ENCODE data around the gene RAI14.
"Not testable (repeated sequence)": the region's sequence is repeated elsewhere in the genome, so short reads cannot be mapped to it uniquely, and the experiment has no call there.

The RAI14 gene

DNA sequence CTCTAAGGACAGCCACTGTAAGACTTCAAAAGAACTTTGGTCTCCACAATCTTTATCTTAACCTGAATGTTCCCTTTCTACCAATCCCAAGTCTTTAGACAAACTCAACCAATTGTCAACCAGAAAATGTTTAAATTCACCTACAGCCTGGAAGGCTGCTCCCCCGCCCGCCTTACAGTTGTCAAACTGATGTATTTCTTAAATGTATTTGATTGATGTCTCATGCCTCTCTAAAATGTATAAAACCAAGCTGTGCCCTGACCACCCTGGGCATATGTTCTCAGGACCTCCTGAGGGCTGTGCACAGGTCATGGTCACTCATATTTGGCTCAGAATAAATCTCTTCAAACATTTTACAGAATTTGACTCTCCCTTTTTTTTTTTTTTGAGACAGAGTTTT is 45.3 kb downstream of the RAI14 start:
- not testable (repeated sequence) for DNase-seq

DNA sequence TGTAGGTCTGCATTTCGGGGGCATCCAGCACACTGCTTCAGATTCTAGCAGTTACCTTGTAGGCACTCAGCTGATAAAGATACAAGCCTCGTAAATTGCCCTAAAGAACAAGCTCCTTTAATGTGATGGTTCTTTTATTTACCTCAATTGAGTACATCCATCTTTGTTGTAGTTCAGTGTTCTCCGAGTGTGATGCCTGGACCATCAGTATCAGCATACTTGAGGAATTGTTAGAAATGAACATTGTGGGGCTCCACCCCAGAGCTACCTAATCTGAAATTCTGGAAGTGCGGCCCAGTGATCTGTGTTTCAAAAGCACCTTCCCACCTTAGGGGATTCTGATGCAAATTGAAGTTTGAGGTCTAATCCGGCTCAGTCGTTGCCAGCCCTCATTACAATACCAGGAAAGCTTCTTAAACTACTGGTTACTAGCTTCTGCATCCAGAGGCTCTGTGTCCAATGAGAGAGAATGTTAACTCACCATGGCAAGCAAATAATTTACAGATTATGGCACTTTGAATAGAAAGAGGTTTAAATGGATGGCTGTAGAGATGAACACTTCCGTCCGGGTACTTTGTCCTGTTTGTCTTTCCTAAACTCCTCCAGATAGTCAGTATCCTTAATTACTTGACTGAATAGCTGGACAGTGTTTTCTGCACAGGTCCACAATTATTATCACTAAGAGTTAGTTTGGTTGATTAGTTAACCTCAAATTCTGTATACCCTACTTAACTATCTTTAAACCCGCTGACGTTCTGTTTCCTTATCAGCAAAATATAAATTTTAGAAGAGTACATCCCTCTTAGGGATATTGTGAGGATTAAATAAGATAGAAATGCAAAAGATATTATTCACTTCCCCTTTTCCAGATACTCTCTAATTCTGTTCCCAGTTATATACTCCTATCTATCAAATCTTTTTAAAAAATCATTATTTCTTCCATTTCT is 47.9 kb downstream of the RAI14 start:
- no peak for DNase-seq

DNA sequence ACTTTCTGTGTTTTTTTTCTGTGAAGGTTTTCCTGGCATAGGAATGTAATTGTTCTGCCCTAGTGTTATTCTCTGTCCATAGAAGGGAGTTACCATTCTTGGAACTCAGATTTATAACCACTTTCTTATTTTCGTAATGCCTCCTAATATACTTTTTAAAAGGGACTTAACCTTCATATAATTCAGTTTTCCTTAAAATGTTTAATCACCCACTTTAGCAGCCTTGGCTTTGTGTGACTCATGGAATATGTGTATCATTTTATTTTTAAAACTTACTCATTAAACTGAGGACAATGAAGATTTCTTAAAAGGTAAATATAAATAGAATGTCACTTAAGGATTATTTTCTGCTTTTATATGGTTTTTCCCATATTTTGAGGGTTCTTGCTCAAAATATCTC is 50.0 kb downstream of the RAI14 start:
- no peak for DNase-seq

DNA sequence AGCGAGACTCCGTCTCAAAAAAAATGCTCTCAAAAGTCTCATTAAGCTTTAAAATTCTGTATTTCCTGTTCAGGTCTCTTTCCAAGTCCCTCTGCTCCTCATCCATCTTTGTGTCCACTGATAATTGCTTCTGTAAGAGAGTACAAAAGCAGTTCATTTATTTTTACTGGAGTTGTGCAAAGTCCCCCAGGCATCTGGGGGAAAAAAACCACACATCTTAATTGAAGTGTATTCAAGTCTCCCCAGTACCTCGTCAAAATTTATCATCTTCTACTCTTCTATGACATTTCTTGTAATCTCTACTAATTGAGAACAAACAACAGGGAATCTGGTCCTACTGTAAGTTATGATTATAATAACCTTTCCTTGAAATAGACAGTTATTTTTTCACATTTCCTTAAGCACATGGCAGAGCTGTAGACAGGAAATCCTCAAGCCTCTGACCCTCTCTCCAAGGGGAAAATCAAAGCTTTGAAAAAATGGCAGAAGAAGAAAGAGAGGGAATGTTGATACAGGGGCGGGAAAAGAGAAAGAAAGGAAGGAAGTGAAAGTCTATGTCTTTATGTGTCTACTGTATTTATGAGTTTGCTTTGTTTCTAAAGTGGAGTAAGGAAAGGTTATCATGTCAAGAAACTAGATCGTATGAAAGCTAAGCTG is 51.5 kb downstream of the RAI14 start:
- DNase-seq: no peak

DNA sequence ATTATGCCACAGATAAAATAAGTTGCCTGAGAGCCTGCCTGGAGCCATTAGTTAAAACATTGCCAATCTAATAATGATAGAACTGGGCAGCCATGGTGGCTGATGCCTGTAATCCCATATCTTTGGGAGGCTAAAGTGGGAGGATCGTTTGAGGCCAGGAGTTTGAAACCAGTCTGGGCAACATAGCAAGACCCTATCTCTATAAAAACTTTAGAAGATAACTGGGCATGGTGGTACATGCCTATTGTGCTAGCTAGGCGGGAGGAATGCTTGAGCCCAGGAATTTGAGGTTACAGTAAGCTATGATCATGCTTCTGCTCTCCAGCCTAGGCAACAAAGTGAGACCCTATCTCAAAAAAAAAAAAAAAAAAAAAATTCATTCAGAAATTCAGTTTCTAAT is 52.6 kb downstream of the RAI14 start:
- no peak for DNase-seq

DNA sequence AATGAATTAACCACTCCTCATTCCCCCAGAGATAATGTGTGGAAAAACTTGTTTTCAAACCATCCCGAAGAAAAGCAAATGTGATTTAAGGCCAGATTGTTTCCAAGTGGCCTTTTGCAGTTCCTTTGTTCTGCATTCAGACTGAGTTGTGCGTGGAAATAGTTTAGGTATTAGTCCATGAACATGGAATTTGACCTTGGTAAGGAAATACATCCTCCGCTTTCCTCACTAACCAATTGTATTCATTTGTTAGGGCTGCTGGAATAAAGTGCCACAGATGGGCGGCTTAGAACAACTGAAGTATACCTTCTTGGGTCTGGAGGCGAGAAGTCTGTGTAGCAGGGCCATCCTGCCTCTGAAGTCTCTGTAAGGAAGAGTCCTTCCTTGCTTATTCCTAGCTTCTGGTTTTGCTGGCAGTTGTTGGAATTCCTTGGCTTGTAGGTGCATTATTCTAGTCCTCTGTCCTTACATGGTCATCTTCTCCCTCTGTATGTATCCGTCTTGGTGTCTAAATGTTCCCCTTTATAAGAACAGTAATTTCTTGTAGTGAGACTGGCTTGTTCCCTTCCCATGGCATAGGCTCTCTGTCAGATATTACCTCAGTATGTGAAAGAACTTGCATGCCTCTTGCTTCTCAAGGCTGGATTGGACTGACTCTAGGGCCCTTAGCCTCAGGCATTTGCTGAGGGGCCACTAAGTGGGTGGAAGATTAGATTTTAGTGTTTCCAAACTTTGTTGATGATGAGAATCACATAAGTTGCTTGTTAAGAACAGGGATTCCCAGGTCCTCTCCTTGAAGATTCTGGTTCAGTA is 53.9 kb downstream of the RAI14 start:
- DNase-seq: no peak

DNA sequence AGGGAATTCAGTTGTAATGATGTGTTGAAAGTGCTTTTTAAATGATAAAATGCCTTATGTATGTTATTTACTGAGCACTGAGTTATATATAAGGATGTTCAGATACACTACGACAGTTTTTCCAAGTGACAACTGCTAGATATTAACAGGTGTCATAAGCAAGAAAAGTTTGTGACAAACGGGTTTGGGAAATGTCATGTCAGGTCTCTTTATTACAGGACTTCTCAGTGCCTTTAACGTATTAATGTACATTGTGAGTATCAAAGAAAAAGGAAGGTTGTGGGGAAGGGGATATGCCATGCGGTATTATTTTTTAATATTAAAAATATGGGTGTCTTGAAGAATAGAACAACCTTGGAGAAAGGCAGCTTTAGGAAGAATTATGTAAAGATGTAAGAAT is 56.4 kb downstream of the RAI14 start:
- no peak for DNase-seq

DNA sequence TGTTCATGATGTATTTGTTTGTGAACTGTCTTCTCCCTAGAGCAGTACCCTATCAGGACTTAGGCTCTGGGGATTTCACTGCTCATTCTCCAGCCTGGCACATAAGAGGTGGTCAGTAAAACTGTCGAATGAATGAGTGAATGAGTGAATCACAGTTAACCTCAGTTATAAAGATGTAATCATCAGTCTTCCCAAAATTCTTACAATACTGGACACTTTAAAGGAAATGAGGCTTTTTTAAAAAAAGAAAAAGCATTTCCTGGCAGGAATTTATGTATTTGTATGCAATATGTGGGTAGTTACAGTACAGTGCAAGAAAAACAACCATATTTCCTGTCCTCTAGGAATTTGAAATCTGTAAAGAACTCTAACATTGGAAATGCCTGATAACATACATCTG is 59.6 kb downstream of the RAI14 start:
- DNase-seq: no peak

DNA sequence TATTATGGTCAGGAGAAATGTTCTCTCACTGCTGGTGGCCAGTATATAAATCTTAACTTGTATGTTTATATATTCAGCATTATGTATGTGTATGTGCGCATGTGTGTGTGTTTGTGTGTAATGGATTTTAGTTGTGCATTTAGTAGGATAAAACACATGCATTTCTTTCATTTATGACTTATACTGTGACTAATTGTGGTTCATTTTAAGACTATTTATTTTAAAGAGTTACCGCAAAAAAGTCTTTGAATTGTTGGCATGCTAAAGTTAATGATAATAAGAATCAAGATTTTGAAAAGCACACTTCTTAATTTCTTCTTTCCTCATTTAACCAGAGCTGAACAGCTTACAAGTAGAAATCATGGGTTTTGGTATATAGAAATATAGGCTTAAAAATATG is 60.9 kb downstream of the RAI14 start:
- no peak for DNase-seq

DNA sequence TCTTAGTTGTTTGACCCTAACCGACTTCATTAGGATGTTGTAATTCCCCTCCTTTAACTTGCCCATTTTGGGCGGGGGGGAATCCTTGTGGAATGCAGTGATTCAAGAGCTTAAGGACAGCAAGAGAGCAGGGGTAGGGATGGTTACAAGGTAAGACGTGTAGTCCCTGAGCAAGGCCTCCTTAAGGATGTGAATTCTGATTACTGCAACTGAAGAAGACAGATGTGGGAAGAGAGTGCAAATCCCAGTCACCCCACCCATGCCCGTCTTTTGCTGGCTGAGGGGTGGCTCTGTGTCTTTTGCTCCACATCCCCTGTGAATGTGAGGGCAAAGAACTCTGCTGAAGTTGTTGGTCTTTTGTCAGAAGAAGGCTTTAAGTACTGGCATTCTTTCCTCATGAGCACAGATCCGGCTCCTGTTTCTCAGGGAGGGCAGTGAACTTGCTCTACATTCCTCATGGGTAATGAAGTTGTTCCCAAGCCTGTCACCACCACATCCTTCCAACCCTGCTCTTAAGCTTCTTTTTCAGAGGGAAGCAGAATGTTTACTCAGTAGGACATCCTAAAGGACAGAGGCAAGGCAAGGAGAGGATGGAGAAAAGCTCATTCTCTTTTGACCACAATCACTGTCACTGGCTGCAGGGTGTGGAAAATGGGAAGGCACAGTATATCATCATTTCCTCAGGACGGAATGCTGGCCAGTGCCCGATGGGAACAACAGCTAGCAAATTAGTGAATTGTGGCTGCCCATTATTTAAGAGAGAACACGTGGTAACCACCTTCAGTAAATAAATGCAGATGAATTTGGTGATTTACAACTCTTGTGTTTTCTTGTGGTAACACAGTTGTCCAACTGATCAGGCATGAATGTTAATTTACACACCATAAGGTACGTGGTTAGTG is 61.5 kb downstream of the RAI14 start:
- no peak for DNase-seq

DNA sequence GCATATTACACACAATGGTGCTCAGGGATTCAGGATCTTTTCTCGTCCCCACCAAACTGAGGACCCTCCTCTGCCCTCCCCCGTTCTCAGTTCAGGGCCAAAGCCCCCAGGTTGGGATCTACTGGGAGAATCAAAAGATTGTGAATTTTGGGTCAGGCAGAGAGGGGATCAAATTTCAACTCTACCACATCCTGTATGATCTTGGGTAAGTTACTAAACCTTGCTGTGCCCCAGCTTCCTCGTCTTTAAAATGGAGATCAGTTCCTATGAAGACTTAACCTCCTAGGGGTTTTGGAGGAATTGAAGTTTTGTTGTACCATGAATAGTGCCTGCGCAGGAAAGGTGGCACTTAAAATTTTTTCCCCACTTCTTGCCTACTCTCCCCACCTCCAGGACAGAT is 62.4 kb downstream of the RAI14 start:
- no peak for DNase-seq

DNA sequence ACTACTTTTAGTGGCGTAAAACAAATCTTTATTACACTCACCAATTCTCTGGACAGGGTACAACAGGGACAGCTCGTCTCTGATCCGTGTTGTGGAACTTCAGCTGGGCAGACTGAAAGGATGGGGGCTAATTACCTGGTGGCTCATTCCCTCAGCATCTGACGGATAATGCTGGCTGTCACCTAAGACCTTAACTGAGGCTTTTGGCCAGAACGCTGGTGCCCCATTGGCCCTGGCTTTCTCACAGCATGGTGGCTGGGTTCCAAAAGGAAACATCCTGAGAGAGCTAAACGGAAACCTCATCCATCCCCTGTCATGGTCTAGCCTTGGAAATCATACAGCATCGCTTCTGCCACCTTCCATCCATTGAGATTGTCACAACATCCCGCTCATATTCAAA is 62.9 kb downstream of the RAI14 start:
- DNase-seq: no peak

DNA sequence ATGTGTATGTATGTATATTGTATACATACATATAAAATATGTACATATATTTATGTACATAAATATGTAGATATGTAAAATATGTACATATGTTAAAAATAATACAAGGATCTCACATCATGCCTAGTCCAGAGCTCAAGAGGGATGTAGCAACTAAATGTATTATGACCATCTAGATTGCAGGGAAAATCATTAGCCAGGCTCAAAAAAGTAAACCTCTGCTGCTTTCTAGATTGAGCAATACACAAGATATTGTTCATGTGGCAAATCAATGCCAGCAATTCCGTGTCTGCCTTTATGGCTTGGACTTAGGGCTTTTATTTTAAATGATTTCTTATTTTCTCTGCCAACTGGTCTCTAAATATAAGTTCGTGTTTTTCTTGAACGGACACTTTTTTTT is 65.2 kb downstream of the RAI14 start:
- no peak for DNase-seq

DNA sequence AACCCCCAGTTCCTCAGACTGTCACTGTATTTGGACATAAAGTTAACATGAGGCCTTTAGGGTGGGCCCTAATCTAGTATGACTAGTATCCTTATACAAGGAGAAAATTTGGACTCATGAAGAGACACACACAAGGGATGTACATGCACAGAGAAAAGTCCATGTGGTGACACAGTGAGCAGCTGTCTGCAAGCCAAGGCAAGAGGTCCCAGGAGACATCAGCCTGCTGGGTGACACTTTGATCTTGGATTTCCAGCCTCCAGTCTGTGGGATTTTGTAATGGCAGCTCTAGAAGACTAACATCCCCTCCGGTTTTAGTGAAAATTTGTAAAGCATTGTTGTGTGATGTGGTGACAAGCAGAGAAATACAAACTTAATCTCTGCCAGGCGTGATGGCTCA is 66.1 kb downstream of the RAI14 start:
- no peak for DNase-seq

DNA sequence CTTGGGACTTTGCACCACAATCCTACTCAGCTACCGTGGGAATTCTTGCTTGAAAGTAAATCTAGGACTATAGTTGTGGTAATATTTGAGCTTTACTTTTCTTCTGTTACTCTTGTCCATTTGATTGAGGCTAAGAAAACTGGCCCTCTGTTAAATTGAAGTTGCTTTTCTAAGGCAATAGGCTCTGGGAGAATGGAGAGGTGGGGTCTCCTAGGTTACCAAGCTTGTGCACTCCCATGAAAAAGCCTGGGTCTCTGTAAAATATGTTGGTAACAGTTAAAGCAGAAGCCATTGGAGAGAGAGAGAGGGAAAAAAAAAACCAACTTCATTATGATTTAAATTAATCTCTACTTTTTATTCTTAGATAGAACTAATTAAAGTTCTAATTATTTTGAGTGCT is 68.6 kb downstream of the RAI14 start:
- DNase-seq: no peak

DNA sequence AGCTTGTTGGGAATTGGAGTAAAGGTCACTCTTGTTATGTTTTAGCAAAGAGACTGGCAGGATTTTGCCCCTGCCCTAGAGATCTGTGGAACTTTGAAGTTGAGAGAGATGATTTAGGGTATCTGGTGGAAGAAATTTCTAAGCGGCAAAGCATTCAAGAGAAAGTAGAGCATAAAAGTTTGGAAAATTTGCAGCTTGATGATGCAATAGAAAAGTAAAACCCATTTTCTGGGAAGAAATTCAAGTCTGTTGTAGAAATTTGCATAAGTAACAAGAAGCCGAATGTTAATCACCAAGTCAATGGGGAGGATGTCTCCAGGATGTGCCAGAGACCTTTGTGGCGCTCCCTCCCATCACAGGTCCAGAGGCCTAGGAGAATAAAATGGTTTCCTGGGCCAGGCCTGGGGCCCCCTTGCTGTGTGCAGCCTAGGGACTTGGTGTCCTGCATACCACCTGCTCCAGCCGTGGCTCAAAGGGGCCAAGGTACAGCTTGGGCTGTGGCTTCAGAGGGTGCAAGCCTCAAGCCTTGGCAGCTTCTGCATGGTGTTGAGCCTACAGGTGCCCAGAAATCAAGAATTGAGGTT is 71.1 kb downstream of the RAI14 start:
- not testable (repeated sequence) for DNase-seq

DNA sequence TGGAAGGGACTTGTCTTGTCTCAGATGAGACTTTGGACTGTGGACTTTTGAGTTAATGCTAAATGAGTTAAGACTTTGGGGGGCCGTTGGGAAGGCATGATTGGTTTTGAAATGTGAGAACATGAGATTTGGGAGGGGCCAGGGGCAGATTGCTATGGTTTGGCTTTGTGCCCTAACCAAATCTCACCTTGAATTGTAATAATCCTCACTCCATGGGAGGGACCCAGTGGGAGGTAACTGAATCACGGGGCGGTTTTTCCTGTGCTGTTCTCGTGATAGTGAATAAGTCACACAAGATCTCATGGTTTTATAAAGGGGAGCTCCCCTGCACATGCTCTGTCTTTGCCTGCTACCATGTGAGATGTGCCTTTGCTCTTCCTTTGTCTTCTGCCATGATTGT is 72.1 kb downstream of the RAI14 start:
- DNase-seq: no peak

DNA sequence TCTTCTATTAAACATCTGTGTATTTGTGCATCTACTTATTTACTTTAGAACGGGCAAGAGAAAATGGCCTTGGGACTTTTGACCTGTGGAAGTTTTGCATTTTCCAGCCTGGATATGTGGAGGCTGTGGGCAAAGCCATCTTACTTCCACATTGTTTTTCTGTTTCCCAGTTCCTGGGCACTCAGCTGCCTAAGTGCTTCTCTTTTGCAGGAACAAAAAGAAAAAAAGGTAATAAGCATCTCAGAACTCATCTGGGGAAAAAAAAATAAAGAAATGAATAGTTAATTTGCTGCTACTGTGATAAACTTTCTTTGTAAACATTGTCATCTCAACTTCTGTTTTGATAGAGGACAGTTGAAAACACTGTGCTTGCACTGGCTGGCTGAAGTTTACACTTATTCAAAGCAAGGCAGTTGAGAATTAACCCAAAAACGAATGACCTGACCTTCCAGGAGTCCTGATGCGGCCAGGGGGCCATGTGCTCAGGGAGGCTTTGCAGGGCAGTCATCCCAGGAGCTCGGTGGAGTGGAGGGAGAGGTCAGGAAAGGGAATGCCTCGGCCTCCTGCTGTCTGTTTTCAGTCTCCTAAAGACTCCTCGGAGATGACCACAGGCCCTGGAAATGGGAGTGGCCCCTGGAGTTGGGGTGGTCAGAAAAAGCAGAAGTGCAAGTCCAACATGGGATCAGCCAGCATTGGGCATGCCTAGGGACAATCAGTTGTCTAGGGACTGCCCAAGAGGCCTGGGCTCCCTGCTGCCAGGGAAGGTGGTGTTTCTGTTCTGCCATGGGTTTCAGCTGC is 75.5 kb downstream of the RAI14 start:
- DNase-seq: no peak

DNA sequence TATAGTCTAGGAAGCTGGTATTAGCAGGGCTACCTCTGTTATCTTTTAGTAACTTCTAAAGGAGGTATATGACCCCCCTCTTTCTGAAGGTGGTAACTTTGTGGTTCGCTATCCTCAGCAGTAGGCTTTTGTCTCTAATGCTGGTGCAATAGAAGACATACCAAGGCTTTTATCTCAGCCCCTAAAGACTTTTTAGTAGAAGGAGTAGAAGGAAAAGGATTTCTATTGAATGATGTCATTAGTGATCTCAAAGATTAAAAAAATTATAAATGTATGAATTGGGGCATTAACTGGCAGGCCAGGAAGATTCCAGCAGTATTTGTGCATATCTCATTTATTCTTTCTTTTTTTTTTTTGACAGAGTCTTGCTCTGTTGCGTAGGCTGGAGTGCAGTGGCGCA is 78.2 kb downstream of the RAI14 start:
- no peak for DNase-seq

DNA sequence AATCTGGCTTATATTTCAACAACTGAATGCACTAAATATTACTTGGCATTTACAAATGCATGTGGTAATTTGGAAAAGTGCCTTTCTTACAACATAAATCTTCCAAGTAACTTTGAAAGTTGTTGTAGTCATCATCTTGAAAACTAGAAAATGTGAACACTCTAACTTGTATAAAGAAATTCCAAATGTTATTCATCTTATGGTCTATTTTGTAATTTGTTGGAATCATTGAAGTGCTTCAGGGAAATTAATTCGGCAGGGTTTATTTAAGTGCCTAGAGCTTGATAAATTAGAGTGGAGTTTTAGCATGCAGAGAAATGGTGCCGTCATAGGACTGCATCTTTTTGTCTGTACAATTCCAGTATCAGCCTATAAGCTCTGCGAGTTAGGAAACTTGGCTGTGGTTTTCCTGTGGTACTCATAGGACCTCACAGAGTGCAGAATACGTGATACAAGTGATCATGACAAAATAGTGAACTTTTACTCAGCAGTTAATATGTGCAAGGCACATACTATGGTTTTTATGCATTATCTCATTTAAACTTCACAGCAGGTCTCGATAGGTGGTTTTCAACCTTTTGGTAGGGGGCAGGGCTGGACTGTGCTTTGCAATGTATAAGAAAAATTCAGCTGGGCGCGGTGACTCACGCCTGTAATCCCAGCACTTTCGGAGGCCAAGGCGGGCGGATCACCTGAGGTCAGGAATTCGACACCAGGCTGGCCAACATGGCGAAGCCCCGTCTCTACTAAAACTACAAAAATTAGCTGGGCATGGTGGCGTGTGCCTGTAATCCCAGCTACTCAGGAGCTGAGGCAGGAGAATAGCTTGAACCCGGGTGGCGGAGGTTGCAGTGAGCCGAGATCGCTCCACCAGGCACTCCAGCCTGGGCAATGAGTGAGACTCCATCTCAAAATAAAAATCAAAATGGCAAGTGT is 79.6 kb downstream of the RAI14 start:
- DNase-seq: no peak
